AG04449 (cell line): Measurements from ENCODE around the gene PCMTD2.
"Not testable (repeated sequence)": the region's sequence is repeated elsewhere in the genome, so short reads cannot be mapped to it uniquely, and the experiment has no call there.

Source experiments
- CTCF ChIA-PET: fragments of 350-600 bp; formaldehyde crosslinking; extraction: SDS; loops from one replicate; lab custom pipeline; 2021; ENCODE audit warnings: antibody characterized with exemption; lab: Yijun Ruan, JAX
- POLR2A ChIA-PET: fragments of 400-600, 350-600 bp; formaldehyde crosslinking; extraction: SDS; loops from one replicate; lab custom pipeline; 2020; ENCODE audit warnings: antibody characterized with exemption, inconsistent platforms; lab: Yijun Ruan, JAX
- DNase-seq: peaks from one replicate; pipeline ENCODE4 v3.0.0-alpha.2; 2010; ENCODE audit warnings: low read depth, low spot score
- H3K4me3 ChIP-seq: 2 replicates; pipeline ENCODE4 v1.5.1; 2011; ENCODE audit warnings: low read depth, mild to moderate bottlenecking, control low read depth, low read length
- CTCF ChIP-seq: IDR thresholded peaks from one replicate; pipeline ENCODE4 v1.5.1; 2011; ENCODE audit warnings: mild to moderate bottlenecking, moderate library complexity, low read length, control low read depth, inconsistent platforms; ENCODE audit not compliant: insufficient read depth; ENCODE audit errors: missing control alignments

The PCMTD2 gene

GRCh38 chr20:64231621-64232550, 23.7 kb upstream of the PCMTD2 start:
- no peak for DNase-seq
- TF ChIP-seq CTCF: no peak
- no peak overlapping the region for H3K4me3 ChIP-seq
- ChIA-PET CTCF (interaction anchor here (1.0 kb wide), 1 partner anchor 19 kb away, joined by 3 read pairs; no protein-coding TSS in a partner anchor), POLR2A (no interaction called here)

- CTCF ChIA-PET: interaction anchor here (1.0 kb wide), 1 partner anchor 18 kb away, joined by 3 read pairs; no protein-coding TSS in a partner anchor
- DNase-seq: no peak
- no peak for TF ChIP-seq CTCF
- H3K4me3 ChIP-seq: no peak overlapping the region
- POLR2A ChIA-PET: no interaction called here
Measured at GRCh38 chr20:64232794-64233193, 22.8 kb upstream of the PCMTD2 start.

GRCh38 chr20:64233725-64234124, 21.8 kb upstream of the PCMTD2 start:
- no peak overlapping the region for H3K4me3 ChIP-seq
- no peak for TF ChIP-seq CTCF
- DNase-seq: no peak
- ChIA-PET CTCF (no interaction called here), POLR2A (no interaction called here)

GRCh38 chr20:64234291-64234791, 21.2 kb upstream of the PCMTD2 start:
- H3K4me3 ChIP-seq: no peak overlapping the region
- DNase-seq: no peak
- TF ChIP-seq CTCF: no peak
- POLR2A ChIA-PET: no interaction called here
- CTCF ChIA-PET: no interaction called here

GRCh38 chr20:64234921-64235565, 20.5 kb upstream of the PCMTD2 start:
- DNase-seq, POLR2A ChIA-PET, H3K4me3 ChIP-seq, CTCF ChIA-PET: not testable (repeated sequence)

GRCh38 chr20:64236137-64237088, 19.1 kb upstream of the PCMTD2 start:
- DNase-seq: no peak
- H3K4me3 ChIP-seq: no peak overlapping the region
- CTCF ChIA-PET: no interaction called here
- POLR2A ChIA-PET: no interaction called here
- TF ChIP-seq CTCF: no peak
